ENCODE data around the gene DCAF8. TPM values are rescaled to one million over a fixed set of nuclear protein-coding genes. Genes with fewer than 3 reads are reported as not detected.

DCAF8 gene
- total and polyA plus RNA-seq, 2 experiments from 2014 or later, result 55.0 to 104 TPM

- no peak overlapping the region for H2AFZ ChIP-seq
- no peak overlapping the region for H3K4me2 ChIP-seq
- H3K36me3 Mint-ChIP-seq (ENCODE audit: low read depth), result peaks cover 68% of the 10 kb centered on the region
- H3K4me1 ChIP-seq (ENCODE audit: insufficient read depth), result no peaks in the 10 kb centered on the region; the same call in 1 of the 2 replicates
- H3K4me1 Mint-ChIP-seq, result peaks cover 21% of the 10 kb centered on the region
- H3K27me3 ChIP-seq (ENCODE audit: insufficient read depth), result no peaks in the 10 kb centered on the region
- H3K27ac Mint-ChIP-seq, result no peak overlapping the region
- H3K27ac ChIP-seq (ENCODE audit: low read depth), result no peak overlapping the region
- H3K27me3 Mint-ChIP-seq (ENCODE audit: insufficient read depth, low read depth, poor library complexity), result no peaks in the 10 kb centered on the region
- H4K20me1 ChIP-seq (replicated peaks; ENCODE audit: insufficient read depth), result peaks cover 9% of the 10 kb centered on the region; the same call in 1 of the 2 replicates
- no peak overlapping the region for H3K4me3 ChIP-seq
- TF ChIP-seq CREB1 (CRISPR knock-in tag; IDR thresholded peaks at IDR 0.05; ENCODE audit: low read depth) (no peak), ETS1 (IDR thresholded peaks at IDR 0.05) (no peak), ZNF331 (CRISPR knock-in tag; IDR thresholded peaks at IDR 0.05; ENCODE audit: low read depth) (no peak), POLR2AphosphoS5 (IDR thresholded peaks at IDR 0.05; ENCODE audit: low read depth) (no peak), STAT1 (IDR thresholded peaks at IDR 0.05; ENCODE audit: unreplicated experiment) (no peak), ZNF114 (CRISPR knock-in tag; IDR thresholded peaks at IDR 0.05) (no peak), JUNB (IDR thresholded peaks at IDR 0.05; ENCODE audit: unreplicated experiment) (no peak), CTCF (conservative IDR thresholded peaks at IDR 0.05; ENCODE audit: low read depth in 2 of 2) (no peak), EZH2phosphoT487 (IDR thresholded peaks at IDR 0.05; ENCODE audit: unreplicated experiment) (no peak), REST (IDR thresholded peaks at IDR 0.05; ENCODE audit: unreplicated experiment) (no peak), NANOG (IDR thresholded peaks at IDR 0.05; ENCODE audit: borderline replicate concordance) (no peak)
- TF ChIP-seq, protein P1, sequence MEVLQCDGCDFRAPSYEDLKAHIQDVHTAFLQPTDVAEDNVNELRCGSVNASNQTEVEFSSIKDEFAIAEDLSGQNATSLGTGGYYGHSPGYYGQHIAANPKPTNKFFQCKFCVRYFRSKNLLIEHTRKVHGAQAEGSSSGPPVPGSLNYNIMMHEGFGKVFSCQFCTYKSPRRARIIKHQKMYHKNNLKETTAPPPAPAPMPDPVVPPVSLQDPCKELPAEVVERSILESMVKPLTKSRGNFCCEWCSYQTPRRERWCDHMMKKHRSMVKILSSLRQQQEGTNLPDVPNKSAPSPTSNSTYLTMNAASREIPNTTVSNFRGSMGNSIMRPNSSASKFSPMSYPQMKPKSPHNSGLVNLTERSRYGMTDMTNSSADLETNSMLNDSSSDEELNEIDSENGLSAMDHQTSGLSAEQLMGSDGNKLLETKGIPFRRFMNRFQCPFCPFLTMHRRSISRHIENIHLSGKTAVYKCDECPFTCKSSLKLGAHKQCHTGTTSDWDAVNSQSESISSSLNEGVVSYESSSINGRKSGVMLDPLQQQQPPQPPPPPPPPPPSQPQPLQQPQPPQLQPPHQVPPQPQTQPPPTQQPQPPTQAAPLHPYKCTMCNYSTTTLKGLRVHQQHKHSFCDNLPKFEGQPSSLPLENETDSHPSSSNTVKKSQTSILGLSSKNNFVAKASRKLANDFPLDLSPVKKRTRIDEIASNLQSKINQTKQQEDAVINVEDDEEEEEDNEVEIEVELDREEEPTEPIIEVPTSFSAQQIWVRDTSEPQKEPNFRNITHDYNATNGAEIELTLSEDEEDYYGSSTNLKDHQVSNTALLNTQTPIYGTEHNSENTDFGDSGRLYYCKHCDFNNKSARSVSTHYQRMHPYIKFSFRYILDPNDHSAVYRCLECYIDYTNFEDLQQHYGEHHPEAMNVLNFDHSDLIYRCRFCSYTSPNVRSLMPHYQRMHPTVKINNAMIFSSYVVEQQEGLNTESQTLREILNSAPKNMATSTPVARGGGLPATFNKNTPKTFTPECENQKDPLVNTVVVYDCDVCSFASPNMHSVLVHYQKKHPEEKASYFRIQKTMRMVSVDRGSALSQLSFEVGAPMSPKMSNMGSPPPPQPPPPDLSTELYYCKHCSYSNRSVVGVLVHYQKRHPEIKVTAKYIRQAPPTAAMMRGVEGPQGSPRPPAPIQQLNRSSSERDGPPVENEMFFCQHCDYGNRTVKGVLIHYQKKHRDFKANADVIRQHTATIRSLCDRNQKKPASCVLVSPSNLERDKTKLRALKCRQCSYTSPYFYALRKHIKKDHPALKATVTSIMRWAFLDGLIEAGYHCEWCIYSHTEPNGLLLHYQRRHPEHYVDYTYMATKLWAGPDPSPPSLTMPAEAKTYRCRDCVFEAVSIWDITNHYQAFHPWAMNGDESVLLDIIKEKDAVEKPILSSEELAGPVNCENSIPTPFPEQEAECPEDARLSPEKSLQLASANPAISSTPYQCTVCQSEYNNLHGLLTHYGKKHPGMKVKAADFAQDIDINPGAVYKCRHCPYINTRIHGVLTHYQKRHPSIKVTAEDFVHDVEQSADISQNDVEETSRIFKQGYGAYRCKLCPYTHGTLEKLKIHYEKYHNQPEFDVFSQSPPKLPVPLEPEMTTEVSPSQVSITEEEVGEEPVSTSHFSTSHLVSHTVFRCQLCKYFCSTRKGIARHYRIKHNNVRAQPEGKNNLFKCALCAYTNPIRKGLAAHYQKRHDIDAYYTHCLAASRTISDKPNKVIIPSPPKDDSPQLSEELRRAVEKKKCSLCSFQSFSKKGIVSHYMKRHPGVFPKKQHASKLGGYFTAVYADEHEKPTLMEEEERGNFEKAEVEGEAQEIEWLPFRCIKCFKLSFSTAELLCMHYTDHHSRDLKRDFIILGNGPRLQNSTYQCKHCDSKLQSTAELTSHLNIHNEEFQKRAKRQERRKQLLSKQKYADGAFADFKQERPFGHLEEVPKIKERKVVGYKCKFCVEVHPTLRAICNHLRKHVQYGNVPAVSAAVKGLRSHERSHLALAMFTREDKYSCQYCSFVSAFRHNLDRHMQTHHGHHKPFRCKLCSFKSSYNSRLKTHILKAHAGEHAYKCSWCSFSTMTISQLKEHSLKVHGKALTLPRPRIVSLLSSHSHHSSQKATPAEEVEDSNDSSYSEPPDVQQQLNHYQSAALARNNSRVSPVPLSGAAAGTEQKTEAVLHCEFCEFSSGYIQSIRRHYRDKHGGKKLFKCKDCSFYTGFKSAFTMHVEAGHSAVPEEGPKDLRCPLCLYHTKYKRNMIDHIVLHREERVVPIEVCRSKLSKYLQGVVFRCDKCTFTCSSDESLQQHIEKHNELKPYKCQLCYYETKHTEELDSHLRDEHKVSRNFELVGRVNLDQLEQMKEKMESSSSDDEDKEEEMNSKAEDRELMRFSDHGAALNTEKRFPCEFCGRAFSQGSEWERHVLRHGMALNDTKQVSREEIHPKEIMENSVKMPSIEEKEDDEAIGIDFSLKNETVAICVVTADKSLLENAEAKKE (CRISPR knock-in tag; IDR thresholded peaks at IDR 0.05), result no peak
- DNase-seq (ENCODE audit: low spot score) (no peak), ATAC-seq (no peak)
- H3K9me3 Mint-ChIP-seq, result no peaks in the 10 kb centered on the region
- H3K4me3 Mint-ChIP-seq, result no peak overlapping the region
- peaks cover 10% of the 10 kb centered on the region; the same call in 1 of the 2 replicates for H3F3A ChIP-seq (replicated peaks; ENCODE audit: low read depth)
- H3K36me3 ChIP-seq (ENCODE audit: insufficient read depth), result peaks cover 46% of the 10 kb centered on the region
- no peaks in the 10 kb centered on the region for H3K9me2 ChIP-seq (ENCODE audit: insufficient read depth)
- H3K79me2 ChIP-seq (replicated peaks; ENCODE audit: insufficient read depth), result no peaks in the 10 kb centered on the region
Observed at GRCh38 chr1:160222546-160222945, 39.8 kb downstream of the DCAF8 start.

Measured in GM23338 (cell line).